ENCODE measurements around the gene JUND.

Gene JUND

GRCh38 chr19:18274219-18274780 lies 7.1 kb downstream of the JUND start, which contains the start of gene IQCN:
TSS of gene IQCN (minus strand) at chr19:18274452. CDS start at chr19:18269478, 4,974 bp downstream.
- no peak for DNase-seq (ENCODE audit: insufficient read length, low spot score)

GRCh38 chr19:18273561-18274218 lies 7.7 kb downstream of the JUND start:
- DNase-seq (ENCODE audit: insufficient read length, low spot score), result no peak
- FAIRE-seq, result no peak

More at GRCh38 chr19:18274219-18274780, 7.1 kb downstream of the JUND start, which contains the start of gene IQCN:
- FAIRE-seq, result no peak

- no peak for FAIRE-seq
- DNase-seq (ENCODE audit: insufficient read length, low spot score), result no peak
Observed at GRCh38 chr19:18271433-18271841, 10.0 kb downstream of the JUND start.

- no peak for DNase-seq (ENCODE audit: insufficient read length, low spot score)
- no peak for FAIRE-seq
Observed at GRCh38 chr19:18270326-18270725, 11.1 kb downstream of the JUND start.

GRCh38 chr19:18269070-18269723 lies 12.2 kb downstream of the JUND start:
- FAIRE-seq, result no peak
- DNase-seq (ENCODE audit: insufficient read length, low spot score), result no peak

GRCh38 chr19:18266771-18267686 lies 14.4 kb downstream of the JUND start:
- FAIRE-seq, result no peak

GRCh38 chr19:18265582-18265981 lies 15.8 kb downstream of the JUND start:
- no peak for DNase-seq (ENCODE audit: insufficient read length, low spot score)
- no peak for FAIRE-seq

More at GRCh38 chr19:18266771-18267686, 14.4 kb downstream of the JUND start:
- no peak for DNase-seq (ENCODE audit: insufficient read length, low spot score)

GRCh38 chr19:18264971-18265540 lies 16.4 kb downstream of the JUND start:
- no peak for DNase-seq (ENCODE audit: insufficient read length, low spot score)
- no peak for FAIRE-seq

GRCh38 chr19:18264137-18264854 lies 17.1 kb downstream of the JUND start:
- FAIRE-seq, result no peak

GRCh38 chr19:18263324-18264136 lies 17.9 kb downstream of the JUND start:
- DNase-seq (ENCODE audit: insufficient read length, low spot score), result no peak
- no peak for FAIRE-seq

More at GRCh38 chr19:18264137-18264854, 17.1 kb downstream of the JUND start:
- DNase-seq (ENCODE audit: insufficient read length, low spot score), result no peak

GRCh38 chr19:18262917-18263316 lies 18.5 kb downstream of the JUND start:
- no peak for FAIRE-seq
- no peak for DNase-seq (ENCODE audit: insufficient read length, low spot score)

- DNase-seq (ENCODE audit: insufficient read length, low spot score), result no peak
- no peak for FAIRE-seq
Observed at GRCh38 chr19:18262144-18262543, 19.3 kb downstream of the JUND start.

GRCh38 chr19:18261474-18261873 lies 19.9 kb downstream of the JUND start:
- FAIRE-seq (no peak), DNase-seq (ENCODE audit: insufficient read length, low spot score) (no peak)

GRCh38 chr19:18259893-18260292 lies 21.5 kb downstream of the JUND start:
- DNase-seq (ENCODE audit: insufficient read length, low spot score) (no peak), FAIRE-seq (no peak)

- DNase-seq (ENCODE audit: insufficient read length, low spot score), result no peak
- FAIRE-seq, result no peak
Observed at GRCh38 chr19:18257503-18258470, 23.6 kb downstream of the JUND start.

- FAIRE-seq, result no peak
- DNase-seq (ENCODE audit: insufficient read length, low spot score), result no peak
Observed at GRCh38 chr19:18254546-18255503, 26.6 kb downstream of the JUND start.

- FAIRE-seq (no peak), DNase-seq (ENCODE audit: insufficient read length, low spot score) (no peak)
Observed at GRCh38 chr19:18253716-18254115, 27.7 kb downstream of the JUND start.

All from HTR-8/SVneo (cell line).